GM12801 (cell line): ENCODE results near the gene MYZAP.

Experiments used
- TF ChIP-seq, protein P1 (sequence below): IDR thresholded peaks from one replicate; pipeline ENCODE4 v1.5.1; 2011; ENCODE audit warnings: control low read depth; ENCODE audit not compliant: insufficient read length; ENCODE audit errors: extremely low read depth

MYZAP gene

DNA sequence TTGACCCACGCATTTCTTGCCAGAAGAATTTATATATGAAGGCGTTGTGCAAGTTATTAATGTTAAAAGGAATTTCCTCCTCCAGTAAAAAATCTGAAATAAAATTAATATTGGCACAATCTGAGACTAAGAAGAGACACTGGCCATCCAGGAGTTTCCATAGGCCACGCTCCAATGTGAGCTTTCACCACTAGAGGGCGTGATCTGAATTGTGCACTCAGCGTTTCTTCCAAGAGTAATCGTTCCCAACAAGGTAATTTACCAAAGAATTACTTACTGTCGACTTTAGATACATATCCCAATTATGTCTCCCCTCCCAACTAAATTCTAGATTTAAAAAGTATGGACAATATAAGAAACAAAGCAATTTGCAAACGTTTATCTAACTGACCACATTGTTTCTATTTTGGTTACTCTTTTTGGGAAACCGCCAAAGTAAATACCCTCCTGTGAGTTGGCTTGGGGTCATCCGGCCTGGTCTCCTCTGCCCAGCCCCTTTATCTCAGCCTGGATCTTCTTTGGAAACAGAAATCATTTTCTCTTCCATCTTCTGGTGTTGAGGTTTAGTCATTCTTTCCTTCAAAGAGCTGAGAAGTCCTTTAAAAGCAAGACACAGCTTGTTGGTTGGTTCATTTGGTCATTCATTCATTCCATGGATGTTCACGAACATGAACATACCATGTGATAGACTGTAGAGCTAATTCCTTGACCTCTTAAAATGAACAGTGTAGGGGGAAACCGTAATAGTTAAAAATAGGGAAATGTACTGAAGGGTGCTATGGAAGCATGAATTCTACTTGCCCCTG is 141.0 kb downstream of the MYZAP start:
- TF ChIP-seq, protein P1, sequence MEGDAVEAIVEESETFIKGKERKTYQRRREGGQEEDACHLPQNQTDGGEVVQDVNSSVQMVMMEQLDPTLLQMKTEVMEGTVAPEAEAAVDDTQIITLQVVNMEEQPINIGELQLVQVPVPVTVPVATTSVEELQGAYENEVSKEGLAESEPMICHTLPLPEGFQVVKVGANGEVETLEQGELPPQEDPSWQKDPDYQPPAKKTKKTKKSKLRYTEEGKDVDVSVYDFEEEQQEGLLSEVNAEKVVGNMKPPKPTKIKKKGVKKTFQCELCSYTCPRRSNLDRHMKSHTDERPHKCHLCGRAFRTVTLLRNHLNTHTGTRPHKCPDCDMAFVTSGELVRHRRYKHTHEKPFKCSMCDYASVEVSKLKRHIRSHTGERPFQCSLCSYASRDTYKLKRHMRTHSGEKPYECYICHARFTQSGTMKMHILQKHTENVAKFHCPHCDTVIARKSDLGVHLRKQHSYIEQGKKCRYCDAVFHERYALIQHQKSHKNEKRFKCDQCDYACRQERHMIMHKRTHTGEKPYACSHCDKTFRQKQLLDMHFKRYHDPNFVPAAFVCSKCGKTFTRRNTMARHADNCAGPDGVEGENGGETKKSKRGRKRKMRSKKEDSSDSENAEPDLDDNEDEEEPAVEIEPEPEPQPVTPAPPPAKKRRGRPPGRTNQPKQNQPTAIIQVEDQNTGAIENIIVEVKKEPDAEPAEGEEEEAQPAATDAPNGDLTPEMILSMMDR, result peak; percentile 79

DNA sequence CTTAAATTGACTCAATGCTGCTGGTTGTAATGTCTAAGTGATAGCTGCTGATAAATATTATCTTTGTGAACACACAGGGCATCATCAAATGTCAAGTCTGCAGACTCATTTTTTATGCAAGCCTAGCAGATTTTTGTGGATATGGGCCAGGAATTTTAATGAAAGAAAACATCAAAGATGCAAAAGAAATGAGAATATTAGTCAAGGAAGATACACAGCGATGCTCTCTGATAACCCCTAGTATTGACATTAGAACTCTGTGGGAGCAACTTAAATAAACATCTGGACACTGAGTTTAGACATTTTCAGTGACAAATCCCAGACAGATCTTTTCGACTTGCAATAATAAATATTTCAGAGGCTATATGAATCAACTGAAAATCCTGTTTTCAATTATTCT is 143.2 kb downstream of the MYZAP start:
- TF ChIP-seq, protein P1, result no peak
